H1 (cell line): ENCODE results near the gene NF1.

Source experiments
- GABPA ChIP-seq: IDR thresholded peaks from 2 replicates; pipeline ENCODE4 v1.6.1; 2011; ENCODE audit warnings: mild to moderate bottlenecking, low read length, moderate library complexity, borderline replicate concordance; ENCODE audit not compliant: insufficient read depth
- POLR2A ChIP-seq, 2 experiments: IDR thresholded peaks; 1 replicate in 1 of 2; 2 replicates in 1 of 2; pipeline ENCODE4 v1.6.1; 2011; ENCODE audit warnings: low read depth in 2 of 2, low read length in 2 of 2, mild to moderate bottlenecking in 2 of 2; ENCODE audit errors: control extremely low read depth in 1 of 2

- TF ChIP-seq POLR2A (IDR thresholded peaks at IDR 0.05; ENCODE audit: control extremely low read depth in 1 of 2, low read depth in 2 of 2, low read length in 2 of 2): no peak
- no peak for TF ChIP-seq GABPA
These were observed 28.0 kb downstream of the NF1 start for GRCh38 chr17:31122746-31123145.
